ENCODE results near the gene SPATA24.
"Not testable (repeated sequence)": the region's sequence is repeated elsewhere in the genome, so short reads cannot be mapped to it uniquely, and the experiment has no call there.

SPATA24 gene

DNA sequence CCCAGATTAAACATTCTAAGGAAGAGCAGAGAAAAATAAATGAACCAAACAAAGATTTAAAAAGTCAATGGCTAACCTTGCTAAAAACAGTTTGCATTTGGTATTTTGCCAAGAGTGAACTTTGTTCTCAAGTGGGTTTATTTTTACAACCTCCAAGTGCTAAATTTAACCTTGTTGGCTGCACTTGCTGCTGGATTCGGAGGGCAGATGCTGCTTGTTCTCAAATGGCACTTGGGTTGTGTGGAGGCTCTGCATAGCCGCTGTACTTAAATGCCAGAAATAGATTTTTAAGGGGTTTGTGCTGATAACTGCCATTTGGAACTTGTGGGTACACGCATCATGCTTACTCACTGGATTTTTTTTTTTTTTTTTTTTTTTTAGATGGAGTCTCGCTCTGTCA, 13.3 kb upstream of the SPATA24 start:
- no peak for DNase-seq (ENCODE audit: low read depth, low spot score)

- DNase-seq (ENCODE audit: low read depth, low spot score), result no peak
Observed at GRCh38 chr5:139416651-139417050, 12.8 kb upstream of the SPATA24 start.

DNA sequence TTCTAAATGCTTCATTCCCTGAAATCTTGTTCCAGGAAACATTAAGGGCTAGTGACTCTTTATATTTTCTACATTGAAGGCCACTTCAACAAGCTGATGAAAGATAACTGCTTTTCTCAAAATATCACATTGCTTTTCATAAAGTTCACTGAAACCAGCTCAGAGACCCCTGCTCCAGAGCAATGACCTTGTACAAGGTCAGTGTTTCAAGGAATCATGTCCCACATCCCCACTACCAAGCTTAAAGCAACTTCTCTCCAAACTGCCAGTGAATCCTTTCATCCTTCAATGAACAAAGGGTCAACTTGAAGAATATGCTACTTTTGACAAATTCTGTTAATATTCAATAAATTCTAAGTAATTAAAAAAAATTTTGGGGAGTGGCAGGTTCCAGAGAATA, 12.0 kb upstream of the SPATA24 start:
- DNase-seq (ENCODE audit: low read depth, low spot score), result no peak

- no peak for DNase-seq (ENCODE audit: low read depth, low spot score)
Observed at GRCh38 chr5:139415221-139415861, 11.5 kb upstream of the SPATA24 start.

GRCh38 chr5:139414581-139415130, 10.8 kb upstream of the SPATA24 start:
- no peak for DNase-seq (ENCODE audit: low read depth, low spot score)

DNA sequence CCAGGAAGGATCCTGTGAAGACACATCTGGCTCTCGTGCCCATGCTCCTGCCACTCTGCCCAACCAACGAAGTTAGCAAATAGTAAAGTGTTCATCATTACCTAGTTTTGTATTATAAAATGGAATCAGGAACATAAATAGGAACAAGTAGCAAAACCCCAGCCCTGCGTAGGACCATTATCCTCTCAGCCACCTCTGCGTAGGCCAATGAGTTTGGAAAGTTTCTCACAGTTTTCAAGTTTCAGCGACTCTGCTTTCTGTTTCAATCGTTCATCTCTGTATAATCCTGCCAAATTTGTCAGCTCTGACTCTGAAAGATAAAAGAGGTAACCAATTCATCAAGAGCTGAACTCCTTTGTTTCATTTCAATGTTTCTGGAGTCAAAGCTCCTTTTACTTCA, 10.1 kb upstream of the SPATA24 start:
- DNase-seq (ENCODE audit: low read depth, low spot score), result no peak

GRCh38 chr5:139413153-139413552, 9.3 kb upstream of the SPATA24 start:
- no peak for DNase-seq (ENCODE audit: low read depth, low spot score)

DNA sequence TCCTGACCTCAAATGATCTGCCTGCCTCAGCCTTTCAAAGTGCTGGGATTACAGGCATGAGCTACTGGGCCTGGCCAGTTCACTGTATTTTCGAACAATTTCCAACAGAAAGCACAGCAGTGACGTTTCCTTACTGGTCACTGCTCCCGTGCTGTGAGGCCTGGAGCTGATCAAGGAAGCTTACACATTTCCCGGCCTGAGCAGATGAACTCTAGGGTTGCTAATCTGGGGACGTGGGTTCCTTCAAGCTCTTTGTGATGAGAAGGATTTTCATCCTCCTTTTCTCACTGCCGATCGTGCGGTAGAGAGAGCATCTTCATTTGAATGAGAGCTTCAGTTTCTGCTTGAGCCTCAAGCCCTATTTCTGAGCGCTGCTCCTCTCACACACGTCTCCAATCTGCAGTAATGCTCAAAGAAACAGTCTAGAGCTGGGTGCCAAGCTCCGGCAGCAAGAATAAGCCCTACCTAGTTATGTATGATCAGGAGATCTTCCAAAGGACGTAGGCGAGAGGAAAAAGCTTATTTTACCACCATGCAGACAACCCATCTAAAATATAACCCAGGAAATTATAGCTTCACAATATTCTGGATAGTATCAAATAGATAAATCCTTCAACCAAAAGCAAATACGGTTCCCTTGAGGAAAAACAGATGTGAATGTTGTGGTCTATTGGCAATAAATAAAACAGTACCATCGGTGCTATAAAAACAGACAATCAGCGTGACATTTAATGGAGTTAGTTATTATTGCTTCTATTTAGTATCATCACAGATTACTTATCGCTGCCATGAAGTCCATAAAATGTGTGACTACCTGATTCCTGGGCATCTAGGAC, 7.3 kb upstream of the SPATA24 start:
- DNase-seq (ENCODE audit: low read depth, low spot score), result no peak

- DNase-seq (ENCODE audit: low read depth, low spot score), result no peak
Observed at GRCh38 chr5:139410121-139410992, 6.5 kb upstream of the SPATA24 start.

DNA sequence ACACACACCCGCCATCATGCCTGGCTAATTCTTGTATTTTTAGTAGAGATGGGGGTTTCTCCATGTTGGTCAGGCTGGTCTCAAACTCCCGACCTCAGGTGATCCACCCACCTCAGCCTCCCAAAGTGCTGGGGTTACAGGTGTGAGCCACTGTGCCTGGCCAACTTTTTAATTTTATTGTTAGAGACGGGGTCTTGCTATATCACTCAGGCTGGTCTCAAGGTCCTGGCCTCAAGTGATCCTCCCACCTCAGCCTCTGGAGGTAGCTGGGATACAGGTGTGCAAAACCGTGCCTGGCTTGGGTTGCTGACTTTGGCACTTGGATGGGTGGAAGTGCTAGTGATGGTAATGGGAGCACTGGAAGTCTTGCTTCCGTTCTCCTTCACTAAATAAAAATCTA, 5.2 kb upstream of the SPATA24 start:
- not testable (repeated sequence) for DNase-seq (ENCODE audit: low read depth, low spot score)

DNA sequence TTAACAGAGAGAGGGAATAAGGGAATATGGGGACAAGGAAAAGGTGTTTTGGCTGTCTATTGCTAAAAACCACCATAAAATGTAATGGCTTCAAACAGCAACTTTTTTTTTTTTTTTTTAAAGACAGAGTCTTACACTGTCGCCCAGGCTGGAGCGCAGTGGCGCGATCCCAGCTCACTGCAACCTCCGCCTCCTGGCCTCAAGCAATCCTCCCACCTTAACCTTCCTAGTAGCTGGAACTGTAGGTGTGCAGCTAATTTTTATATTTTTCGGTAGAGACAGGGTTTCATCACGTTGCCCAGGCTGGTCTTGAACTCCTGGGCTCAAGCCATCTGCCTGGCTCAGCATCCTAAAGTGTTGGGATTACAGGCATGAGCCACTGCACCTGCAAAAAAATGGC, 4.3 kb upstream of the SPATA24 start:
- DNase-seq (ENCODE audit: low read depth, low spot score), result no peak

DNA sequence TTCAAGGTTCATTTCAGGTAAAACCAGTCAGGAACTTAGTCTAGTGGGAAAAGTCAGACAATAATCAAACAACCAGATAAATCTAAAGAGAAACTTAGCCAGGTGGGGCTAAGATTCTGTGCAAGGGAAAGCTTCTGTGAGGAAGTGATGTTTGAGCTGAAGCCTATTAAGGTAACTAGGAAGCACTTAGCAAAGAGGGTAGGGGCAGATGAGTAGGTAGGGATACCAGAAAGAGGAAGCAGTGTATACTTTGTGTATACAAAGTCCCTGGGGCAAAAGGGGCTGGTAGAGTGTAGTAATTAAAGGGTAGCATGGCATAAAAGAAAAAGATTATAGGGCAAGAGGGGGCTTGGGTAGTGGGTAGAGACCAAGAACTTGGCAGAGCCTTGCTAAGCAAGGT, 3.6 kb upstream of the SPATA24 start:
- DNase-seq (ENCODE audit: low read depth, low spot score), result no peak

- DNase-seq (ENCODE audit: low read depth, low spot score), result no peak
Observed at GRCh38 chr5:139406963-139407362, 3.1 kb upstream of the SPATA24 start.

DNA sequence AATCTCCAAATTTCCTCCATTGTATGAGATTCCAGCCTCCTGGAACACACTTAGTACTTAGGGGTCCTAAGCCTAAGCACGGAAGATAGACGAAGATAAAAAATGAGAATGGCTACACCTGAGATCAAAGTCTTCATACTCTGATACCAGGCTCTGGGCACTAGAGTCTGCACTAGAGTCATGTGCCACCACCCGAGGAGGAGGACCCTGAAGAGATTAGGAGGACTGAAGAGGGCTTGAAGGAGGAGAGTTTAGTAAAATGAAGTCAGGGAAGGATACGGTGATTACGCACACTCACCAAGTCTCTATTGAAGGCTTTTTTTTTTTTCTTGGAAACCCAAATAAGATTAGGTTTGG, 573 bp upstream of the SPATA24 start:
- DNase-seq (ENCODE audit: low read depth, low spot score), result no peak

DNA sequence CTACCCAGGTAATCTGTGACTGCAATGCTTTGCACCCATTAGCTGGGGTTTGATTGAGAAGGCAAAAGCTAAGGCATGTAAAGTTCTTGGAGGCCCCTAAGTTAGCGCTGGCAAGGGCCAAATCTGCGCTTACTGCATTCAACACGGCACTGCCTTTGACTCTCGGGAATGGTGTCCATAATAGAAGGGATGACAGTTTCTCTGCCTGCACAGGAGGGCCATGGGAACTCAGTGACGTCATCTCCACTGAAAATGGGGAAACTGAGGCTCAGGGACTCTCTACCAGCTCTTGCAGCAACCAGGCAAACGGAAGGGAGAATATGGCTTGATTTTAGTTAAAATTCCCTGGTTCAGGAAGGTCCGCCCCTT, 487 bp downstream of the SPATA24 start:
- no peak for DNase-seq (ENCODE audit: low read depth, low spot score)

DNA sequence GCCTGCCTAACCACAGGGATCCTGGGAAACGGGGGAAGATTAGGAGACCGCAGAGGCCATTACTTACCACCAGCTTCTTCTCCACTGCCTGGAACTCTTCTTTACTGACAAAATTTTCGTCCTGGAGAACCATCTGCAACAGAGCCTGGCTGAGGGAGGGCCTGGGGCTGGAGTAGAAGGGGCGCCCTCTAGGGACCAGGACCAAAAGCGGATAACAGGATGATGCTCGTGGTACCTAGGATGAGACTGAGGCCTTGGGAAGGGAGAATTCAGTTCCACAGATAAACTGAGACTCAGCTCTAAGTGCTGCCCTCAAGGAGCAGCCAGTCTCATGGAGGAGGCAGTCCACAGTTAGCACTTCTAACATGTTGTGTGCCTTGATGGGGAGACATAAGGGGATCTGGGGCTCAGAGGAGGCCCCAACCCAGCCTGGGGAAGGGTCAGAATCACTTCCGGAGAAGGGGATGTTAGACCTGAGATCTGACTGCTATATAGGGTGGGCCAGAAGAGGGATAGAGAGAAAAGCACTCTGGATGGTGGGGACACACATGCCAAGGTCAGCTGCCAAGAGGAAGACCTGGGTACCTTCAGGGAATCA, 1.2 kb downstream of the SPATA24 start:
- DNase-seq (ENCODE audit: low read depth, low spot score), result no peak

- DNase-seq (ENCODE audit: low read depth, low spot score), result no peak
Observed at GRCh38 chr5:139401546-139401945, 2.3 kb downstream of the SPATA24 start.

DNA sequence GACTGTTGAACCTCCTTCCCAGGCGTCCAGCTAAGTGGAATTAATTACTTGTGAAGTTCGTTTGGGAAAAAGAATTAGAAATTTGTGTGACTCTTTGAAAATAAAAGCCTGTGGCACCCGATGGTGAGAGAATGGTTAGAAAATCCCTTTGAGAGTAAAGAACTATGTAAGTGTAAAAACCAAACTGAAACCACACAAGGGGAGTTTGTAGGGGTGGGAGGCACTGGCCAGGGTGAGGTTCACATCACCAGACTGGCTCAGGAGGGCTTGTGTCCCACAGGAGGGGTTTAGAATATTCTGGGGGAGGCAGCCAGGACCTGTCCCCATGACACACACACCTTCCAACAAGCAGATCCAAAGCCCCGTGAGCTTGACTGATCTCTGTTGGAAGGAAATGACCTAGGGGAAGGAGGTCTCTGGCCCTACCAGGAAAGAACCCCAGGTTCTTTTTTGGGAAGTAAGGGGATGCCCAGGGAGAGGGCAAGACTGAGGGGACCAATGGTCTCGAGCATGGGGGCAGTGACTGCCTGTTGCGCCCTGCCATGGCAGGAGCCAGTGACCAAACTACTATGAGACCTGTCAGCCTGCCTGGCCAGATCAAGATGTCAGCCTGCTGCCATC, 4.3 kb downstream of the SPATA24 start:
- no peak for DNase-seq (ENCODE audit: low read depth, low spot score)

GRCh38 chr5:139397921-139398320, 6.0 kb downstream of the SPATA24 start:
- no peak for DNase-seq (ENCODE audit: low read depth, low spot score)

DNA sequence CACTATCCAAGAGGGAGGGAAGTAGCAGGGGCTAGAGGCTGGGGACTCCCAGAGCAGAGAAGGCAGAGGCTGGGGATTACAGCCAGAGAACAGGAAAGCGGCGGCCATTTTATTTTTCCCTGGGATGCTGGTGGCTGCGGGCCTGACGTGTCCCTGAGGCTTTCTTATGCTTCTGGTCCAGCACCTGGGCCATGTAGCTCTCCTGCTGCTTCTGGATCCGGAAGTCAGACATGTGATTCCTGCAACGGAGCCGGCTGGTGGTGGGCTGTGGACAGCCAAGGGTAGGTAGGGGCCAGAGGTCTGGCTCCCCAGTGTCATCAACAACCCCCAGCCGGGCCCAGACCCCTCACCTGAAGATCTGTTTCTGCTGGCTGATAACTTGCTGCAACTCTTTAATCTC, 7.2 kb downstream of the SPATA24 start:
- DNase-seq (ENCODE audit: low read depth, low spot score), result no peak
